ENCODE data around the gene SPATS2.

The SPATS2 gene

GRCh38 chr12:49543221-49543913 lies 176.1 kb downstream of the SPATS2 start:
- ChIA-PET CTCF (interaction anchor here (0.6 kb wide), 1 partner anchor 69 kb away, joined by 3 read pairs; no protein-coding TSS in a partner anchor), POLR2A (no interaction called here)
- no peak overlapping the region for H3K4me3 ChIP-seq (ENCODE audit: low read depth, low read length)

More at GRCh38 chr12:49543221-49543913, 176.1 kb downstream of the SPATS2 start:
- TF ChIP-seq REST (tag by site-specific recombination; IDR thresholded peaks at IDR 0.05) (no peak), ZNF555 (tag by site-specific recombination; conservative IDR thresholded peaks at IDR 0.05) (no peak), SCRT1 (tag by site-specific recombination; IDR thresholded peaks at IDR 0.05; ENCODE audit: borderline replicate concordance) (no peak), ZNF302 (tag by site-specific recombination; IDR thresholded peaks at IDR 0.05; ENCODE audit: low read depth) (no peak), ZNF175 (tag by site-specific recombination; IDR thresholded peaks at IDR 0.05) (no peak), ZSCAN23 (tag by site-specific recombination; IDR thresholded peaks at IDR 0.05) (no peak), PBX3 (CRISPR knock-in tag; IDR thresholded peaks at IDR 0.05) (no peak), ZSCAN4 (tag by site-specific recombination; IDR thresholded peaks at IDR 0.05) (no peak), ZNF785 (tag by site-specific recombination; IDR thresholded peaks at IDR 0.05) (no peak), ZNF707 (tag by site-specific recombination; IDR thresholded peaks at IDR 0.05) (no peak), PRDM4 (tag by site-specific recombination; IDR thresholded peaks at IDR 0.05) (no peak), ZNF2 (tag by site-specific recombination; IDR thresholded peaks at IDR 0.05) (no peak), ZNF629 (tag by site-specific recombination; IDR thresholded peaks at IDR 0.05) (no peak), ZNF747 (tag by site-specific recombination; IDR thresholded peaks at IDR 0.05) (no peak), ZNF501 (tag by site-specific recombination; IDR thresholded peaks at IDR 0.05) (no peak), ZNF521 (tag by site-specific recombination; IDR thresholded peaks at IDR 0.05) (no peak), PRDM6 (tag by site-specific recombination; IDR thresholded peaks at IDR 0.05) (no peak), ZNF37A (tag by site-specific recombination; IDR thresholded peaks at IDR 0.05) (no peak), MYNN (tag by site-specific recombination; IDR thresholded peaks at IDR 0.05; ENCODE audit: borderline replicate concordance) (no peak)
- no peaks in the 10 kb centered on the region for H3K9me3 ChIP-seq (ENCODE audit: control insufficient read depth, insufficient read depth, low read depth, low read length)
- no peaks in the 10 kb centered on the region for H3K4me1 ChIP-seq (ENCODE audit: control insufficient read depth, insufficient read depth, low read length)
- H3K27ac ChIP-seq (ENCODE audit: extremely low read depth, low read depth, low read length), result no peak overlapping the region
- no peaks in the 10 kb centered on the region for H3K36me3 ChIP-seq (ENCODE audit: control insufficient read depth in 2 of 2, insufficient read depth in 1 of 2, low read length in 2 of 2)
